HG03060 (cell line): ENCODE data around the gene NTNG1.

Source experiments
- ATAC-seq: cut with Tn5 transposase; IDR thresholded peaks from one replicate; pipeline ENCODE4 v1.9.1; 2021; ENCODE audit warnings: low read depth, moderate number of reproducible peaks; ENCODE audit not compliant: unreplicated experiment

Gene NTNG1

DNA sequence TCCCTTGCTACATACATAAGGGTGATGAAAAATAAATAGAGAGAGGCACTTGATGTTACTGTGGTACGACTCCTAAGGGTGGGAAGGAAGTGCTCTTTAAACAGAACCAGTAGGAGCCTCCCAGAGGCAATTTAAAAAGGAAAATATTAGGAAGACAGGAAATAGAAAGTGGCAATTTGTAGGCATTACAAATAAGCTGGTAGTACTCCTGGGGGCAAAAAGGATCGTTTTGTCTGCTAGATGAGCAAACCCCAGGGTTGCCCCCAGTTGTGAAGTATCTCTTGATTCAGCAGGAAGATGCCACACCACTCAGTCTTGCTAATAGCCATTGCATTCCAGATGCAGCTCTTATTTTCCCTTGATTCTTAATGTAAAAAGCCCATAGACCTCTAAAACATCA is 303.0 kb downstream of the NTNG1 start:
- ATAC-seq = no peak

DNA sequence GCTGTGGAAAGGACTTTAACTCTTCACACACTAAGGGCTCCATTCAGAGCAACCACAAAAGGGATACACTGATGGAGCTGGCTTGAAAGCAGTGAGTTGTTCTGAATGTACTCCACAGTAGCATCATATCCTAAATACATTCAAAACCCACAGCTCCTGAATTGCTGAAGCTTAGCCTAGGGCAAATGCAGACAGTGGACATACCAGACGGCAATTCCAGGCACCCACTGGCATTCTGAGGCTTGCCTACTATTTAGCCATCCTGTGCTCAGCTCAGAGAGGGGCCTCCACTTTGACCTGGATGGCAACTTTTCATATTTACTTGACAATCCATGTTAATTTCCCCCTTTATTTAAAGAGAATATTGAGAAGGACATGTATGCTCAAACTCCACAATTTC is 303.5 kb downstream of the NTNG1 start:
- no peak for ATAC-seq

DNA sequence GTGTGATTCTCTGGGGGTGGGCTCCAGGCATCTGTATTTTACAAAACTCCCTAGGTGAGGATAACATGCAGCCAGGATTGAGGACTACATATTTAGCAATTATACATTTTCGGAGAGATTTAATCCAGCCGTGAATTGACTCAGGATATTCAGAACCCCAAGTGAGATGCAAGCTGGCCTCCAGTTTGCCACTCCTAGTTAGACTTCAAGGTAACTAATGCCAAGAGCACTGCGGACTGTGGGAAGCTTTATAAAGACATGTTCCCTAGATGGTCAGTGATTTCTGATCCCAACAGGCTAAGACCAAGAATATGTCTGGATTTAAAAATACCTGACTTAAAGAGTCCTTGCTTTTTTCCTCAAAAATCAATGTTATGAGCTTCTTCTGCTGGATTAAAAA is 308.5 kb downstream of the NTNG1 start:
- ATAC-seq = no peak

DNA sequence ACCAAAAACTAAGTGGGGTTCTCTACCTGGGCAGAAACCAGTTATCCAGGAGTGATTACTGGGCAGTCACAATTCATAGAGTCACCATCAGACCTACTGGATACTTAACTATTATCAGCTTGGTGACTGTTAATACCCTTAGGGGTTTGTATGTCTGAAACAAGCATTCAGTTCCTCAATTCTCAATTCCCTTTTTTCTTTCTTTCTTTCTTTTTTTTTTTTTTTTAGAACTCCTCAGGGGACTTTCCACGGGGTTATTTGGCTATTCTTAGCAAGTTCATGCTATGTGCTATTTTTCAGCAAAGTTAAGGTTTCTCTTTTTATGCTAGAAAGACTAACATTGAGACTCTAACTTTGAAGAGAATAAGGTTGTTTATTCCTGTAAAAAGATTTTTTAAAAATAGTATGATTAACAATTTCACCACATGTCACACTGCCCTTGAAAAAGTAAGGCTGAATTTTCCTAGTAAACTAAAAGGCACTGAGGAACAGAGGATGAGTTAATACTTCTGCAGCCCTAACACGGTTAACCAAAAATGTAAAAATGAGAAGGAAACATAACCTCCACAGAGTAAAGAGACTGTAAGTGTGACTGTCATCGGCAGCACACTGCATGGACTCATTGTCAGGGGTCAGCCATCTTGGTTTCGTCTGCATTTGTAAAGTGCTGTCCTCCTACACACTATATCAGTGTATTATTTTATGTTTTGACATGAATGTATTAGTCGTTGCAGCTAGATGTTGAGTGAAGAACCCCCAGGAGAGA is 310.2 kb downstream of the NTNG1 start:
- ATAC-seq = peak; percentile 66

DNA sequence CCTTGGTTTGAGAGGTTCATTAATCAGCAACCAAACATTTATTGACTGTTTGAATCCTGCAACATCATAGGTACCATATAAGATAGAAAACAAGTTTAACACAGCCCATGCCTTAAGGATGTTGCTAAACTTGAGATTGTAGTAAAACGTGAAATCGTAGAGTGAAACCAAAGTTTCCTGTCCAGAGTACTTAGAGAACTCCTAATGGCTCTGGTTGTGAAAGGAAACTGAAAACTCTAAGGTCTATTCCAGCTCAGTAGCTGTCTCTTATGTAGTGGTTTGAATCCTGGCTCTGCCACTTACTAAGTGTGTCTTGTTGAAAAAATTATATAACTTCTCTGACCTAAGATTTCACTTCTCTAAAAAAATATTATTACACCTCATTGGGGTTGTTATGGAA is 310.9 kb downstream of the NTNG1 start:
- ATAC-seq = peak; percentile 34

DNA sequence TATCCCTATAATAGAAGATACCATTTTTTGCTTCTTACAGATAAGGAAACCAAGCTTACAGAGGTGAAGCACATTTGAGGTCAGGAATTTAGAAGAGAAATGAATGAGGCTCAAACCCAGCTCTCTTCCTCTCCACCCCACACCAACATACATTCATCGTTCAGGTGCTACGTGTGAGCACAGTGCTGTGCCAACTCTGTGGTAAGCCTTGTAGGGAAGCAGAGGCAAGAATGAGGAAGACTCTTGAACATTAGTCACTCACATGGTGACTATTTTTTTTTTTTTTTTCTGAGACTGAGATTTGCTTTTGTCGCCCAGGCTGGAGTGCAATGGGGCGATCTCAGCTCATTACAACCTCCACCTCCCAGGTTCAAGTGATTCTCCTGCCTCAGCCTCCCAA is 314.0 kb downstream of the NTNG1 start:
- no peak for ATAC-seq

DNA sequence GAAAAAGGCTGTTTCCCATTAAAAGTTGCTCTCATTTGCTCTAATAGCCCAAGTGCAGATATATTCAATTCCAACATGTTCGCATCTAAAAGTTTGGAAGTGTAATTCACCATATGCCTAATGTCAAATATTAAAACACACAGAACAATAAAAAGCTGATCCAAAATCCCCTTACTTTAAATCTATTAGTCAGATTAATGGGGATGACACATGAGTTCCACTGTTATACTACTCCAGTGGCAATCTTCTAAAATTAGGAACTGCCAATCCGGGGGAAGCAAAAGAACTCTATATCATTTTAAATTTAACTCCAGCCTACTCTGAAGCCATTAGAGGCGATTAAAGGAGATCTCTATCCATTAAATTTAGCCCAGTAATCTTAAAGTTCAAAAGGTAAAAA is 317.1 kb downstream of the NTNG1 start:
- no peak for ATAC-seq

DNA sequence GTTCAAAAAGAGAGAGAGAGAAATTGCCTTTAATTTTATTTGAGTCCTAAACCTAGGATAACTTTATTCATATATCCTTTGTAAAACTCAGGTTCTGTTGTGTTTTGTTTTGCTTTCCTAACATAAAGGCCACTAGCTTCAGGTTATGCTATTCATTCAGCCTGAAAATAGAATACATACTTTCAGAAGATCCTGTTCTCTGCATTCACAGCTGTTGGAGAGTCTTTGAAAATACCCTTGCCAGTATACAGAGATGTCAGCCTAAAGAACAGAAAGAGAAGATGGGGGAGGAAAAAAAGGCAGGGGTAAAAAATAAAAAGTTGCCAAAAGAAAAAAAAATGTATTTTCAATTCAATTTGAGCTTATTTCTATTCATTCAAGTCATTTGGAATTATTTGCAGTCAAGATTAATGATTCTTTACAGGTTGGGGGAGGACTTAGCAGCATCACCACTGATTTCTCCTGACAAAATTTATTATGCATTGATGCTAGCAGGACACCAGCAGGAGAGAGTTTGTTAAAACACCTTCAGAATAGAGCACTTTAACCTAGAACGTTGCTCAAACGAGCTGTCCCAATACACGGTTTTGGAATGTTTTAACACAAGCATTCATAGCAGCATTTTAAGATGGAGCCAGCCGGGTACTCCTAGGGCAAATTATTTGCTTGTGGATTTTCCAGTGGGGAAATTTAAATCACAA is 318.5 kb downstream of the NTNG1 start:
- no peak for ATAC-seq

DNA sequence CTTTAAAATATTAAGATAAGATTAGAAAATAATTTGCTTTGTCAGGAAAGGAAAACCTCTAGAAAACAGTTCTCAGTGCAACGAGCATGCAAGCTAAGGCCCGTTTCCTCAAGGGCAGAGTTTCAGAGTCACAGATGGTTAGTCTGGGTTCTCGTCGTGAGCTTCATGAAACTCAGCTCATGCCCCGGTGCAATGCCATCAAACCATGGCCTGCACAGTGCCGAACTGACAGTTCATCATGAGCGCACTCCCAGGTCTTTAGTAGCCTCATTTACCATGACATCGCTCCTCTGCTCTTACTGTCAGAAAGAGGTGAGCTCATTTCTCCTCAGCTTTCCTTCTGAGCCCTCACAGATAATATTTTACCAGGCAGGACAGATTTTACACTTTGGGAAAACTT is 319.2 kb downstream of the NTNG1 start:
- no peak for ATAC-seq

DNA sequence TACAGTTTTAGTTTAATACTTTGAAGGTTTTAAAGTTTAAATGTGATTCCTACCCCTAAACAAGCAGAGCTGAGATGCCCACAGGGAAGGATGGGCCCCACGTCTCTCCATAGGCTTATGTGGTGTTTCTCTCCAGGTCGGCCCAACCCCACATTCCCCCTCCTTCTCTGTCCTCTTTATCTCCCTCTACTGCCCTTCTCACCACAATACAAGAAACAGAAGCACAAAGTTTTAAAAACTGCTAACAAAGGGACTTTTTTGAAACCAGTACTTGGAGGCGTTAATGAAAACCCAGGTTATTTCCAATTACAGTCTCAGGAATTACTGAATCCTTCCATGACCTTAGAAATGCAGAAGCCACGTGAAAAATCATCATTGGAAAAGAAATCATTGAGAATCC is 324.0 kb downstream of the NTNG1 start:
- no peak for ATAC-seq

DNA sequence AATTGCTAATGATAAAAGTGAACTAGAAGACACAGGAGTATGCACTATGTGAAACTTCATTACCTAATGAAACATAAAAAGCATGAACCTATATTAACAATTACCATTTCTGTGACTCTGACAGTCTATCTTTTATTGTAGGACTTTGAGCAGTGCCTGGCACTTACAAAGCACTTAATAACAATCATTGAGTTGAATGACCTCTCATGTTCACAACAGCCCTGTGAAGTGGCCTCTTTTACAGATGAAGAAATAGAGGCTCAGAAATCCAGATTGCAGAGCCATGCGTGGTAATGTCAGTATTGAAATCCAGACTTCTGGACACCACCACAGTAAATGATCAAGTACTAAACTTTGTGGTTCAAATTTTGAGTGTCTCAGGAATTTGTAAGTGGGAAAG is 326.4 kb downstream of the NTNG1 start:
- ATAC-seq = no peak

DNA sequence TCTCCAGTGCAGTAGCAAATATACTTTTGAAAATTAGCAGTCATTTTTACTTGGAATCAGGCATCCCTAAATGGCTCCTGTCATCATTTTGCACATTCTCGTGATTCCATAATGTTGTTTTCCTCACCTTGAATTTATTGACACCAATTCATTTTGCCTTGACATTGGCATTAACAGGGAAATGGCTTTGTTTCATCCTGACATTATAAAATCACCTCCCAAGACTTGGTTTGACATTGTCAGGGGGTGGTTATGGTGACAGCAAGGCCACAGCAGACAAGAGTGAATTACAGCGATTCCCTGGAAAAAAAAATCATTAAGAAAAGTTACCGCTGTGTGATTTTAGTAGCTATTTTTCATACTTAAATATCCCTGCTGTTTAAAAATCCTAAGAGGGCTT is 327.0 kb downstream of the NTNG1 start:
- no peak for ATAC-seq

DNA sequence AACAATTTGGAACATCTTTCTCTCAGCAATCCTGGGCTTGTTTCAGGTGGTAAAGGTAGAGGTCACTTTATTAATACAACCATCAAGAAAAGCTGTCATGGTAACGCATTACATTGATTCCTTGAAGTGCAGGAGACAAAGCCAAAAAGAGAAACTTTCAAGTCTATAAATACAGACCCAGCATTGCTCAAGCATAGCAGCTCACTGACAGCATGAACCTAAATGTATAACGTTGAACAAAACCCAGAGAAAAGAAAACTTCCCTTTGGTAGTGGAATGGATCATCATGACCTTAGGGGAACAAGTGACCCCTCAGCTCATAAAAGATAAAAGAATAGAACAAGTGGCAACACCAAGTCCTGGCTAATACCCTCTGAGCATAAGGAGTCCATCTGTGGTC is 332.2 kb downstream of the NTNG1 start:
- ATAC-seq = no peak

DNA sequence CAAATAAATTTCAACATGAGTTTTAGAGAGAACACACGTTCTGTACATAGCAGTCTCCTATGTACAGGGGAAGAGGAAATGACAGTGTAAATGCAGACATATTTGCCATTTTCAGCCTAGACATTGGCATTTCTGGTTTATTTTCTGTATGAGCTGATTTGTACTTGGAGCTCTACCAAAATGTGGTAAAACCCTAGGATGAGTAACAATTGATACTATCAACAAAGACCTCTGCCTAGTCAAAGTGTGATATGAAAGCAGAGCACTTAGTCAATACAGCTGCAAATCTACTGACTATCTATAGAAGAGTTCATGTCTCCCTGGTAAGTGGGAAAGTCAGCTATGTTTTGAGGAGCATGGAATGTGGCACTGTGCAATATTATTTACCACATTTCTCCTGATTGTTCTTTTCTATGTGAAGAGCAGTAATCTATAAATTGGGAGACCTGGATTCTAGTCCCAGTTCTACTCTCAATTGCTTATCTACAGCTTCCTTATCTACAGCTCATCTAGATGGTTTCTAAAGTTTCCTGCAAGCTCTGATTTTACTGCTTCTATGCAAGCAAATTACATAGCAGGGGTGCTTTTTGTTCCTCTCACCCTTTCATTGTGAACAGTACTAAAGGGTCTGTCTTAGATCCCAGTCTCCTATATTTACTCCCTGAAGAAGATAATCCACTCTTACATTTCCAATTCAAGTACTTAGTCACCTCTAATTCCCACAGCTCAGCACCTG is 334.2 kb downstream of the NTNG1 start:
- peak; percentile 69 for ATAC-seq

DNA sequence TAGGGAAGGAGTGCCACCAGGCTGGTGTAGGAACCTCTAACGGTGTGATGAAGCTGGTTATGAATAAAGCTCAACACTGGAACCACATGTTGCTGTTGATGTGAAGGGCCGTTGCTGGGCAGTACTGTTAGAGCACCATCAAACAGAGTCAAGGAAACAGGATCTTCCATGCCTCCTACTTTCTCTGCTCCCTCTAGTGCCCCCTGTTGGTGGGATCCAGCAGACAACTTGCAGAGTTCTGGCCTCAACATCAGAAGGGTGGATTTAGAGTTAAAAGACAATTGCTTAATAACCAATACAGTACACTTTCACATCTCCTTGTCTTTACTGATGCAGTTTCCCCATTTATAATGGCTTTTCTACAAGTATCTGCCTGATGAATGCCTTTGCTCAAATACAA is 336.4 kb downstream of the NTNG1 start:
- no peak for ATAC-seq

DNA sequence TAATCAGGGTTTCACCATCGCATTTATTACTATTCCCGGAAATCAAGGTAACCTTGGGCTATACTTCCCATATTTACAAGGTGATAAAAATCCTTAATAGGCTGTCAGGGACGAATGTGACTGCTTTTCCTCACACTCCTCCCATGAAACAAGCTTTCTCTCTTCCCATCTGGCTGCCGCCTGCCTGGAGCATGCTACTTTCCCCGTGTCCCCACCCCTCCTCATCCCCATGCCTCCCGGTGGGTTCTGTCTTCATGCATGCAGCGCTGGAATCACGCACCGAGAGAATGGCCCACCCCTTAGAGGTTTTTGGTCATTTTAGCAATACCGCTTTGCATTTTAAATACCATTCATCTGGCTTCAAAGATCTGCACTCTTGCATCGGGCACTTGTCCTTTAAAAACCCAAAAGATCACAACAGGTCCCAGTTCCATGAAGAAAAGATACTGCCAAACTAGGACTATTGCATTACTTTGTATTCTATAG is 339.1 kb downstream of the NTNG1 start:
- no peak for ATAC-seq

DNA sequence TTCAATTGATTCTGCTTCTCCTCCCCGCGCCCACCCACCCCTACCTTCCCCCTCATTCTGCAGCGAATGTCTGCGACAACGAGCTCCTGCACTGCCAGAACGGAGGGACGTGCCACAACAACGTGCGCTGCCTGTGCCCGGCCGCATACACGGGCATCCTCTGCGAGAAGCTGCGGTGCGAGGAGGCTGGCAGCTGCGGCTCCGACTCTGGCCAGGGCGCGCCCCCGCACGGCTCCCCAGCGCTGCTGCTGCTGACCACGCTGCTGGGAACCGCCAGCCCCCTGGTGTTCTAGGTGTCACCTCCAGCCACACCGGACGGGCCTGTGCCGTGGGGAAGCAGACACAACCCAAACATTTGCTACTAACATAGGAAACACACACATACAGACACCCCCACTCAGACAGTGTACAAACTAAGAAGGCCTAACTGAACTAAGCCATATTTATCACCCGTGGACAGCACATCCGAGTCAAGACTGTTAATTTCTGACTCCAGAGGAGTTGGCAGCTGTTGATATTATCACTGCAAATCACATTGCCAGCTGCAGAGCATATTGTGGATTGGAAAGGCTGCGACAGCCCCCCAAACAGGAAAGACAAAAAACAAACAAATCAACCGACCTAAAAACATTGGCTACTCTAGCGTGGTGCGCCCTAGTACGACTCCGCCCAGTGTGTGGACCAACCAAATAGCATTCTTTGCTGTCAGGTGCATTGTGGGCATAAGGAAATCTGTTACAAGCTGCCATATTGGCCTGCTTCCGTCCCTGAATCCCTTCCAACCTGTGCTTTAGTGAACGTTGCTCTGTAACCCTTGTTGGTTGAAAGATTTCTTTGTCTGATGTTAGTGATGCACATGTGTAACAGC is 339.9 kb downstream of the NTNG1 start:
- no peak for ATAC-seq

DNA sequence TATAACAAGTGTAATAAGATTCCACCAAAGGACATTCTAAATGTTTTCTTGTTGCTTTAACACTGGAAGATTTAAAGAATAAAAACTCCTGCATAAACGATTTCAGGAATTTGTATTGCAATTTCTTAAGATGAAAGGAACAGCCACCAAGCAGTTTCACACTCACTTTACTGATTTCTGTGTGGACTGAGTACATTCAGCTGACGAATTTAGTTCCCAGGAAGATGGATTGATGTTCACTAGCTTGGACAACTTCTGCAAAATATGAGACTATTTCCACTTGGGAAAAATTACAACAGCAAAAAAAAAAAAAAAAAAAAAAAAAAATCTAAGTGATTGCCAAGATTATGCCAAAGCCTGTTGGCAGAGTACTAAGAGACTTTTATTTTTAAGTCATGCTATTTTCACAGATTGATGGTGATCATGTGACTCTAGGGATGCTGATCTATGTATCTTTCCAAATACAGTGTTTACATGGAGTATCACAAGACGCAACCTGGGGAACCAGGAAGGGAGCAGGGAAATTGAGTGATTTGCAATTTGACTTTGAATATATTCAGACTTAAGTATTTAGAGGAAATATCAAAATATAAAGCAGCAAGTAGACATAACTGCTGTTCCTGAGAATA is 341.0 kb downstream of the NTNG1 start:
- ATAC-seq = no peak

DNA sequence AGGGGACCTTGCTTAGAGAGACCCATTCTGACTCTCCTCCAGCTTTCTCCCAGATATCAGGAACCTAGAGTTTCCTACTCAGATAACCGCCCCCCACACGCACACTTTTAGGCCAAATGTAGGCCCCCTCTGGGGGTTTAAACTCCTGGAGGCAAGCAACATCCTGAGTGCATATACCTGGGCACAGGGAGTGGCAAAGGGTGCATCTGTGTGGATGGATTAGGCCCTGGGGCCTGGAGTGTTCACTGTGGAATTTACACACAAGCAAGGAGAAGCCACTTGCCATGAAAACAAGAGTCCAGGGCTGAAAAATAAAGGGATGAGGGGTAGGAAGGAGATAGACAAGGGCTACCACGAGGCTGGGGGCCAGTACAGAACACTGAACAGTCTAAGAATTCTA is 343.1 kb downstream of the NTNG1 start:
- ATAC-seq = no peak

DNA sequence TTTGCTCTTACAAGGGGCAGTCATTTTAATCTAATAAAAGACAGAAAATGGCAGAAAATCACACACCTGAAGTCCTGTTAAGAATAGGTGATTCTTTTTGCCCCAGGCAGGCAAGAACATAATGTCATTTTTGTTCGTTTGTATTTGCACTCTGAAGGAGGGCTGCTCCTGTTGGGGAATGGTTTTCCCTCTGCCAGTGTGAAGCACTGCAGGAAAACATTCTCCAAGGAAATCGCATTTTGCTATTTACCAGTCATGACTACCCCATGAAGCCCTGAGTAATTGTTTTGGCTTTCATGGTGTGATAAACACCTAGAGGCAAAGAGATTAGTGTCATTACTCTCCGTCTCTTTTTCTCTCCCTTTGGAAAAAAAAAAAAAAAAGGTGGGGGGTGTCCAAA is 345.5 kb downstream of the NTNG1 start:
- no peak for ATAC-seq
